ENCODE results near the gene MBNL3.

MBNL3 gene

DNA sequence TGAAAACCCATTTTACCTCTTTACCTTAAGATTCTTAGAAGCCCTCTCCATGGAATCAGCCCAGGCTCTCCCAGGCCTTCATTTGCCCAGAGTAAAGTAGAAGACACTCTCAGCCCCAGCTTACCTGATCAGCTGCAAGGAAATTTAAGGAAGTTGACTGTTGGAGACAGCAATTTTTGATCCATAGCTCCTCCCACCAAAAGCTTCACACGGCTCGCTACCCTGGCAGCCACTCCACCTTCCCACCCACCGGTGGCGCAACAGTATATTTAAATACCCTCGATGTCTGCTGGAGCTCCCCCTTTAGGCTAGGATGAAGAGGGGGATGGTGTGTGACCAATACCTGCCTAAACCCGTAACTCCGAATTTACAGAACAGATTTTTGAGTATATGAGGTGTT is 75.4 kb downstream of the MBNL3 start:
- DNase-seq = no peak

GRCh38 chrX:132412208-132412607 is 76.6 kb downstream of the MBNL3 start:
- no peak for DNase-seq

DNA sequence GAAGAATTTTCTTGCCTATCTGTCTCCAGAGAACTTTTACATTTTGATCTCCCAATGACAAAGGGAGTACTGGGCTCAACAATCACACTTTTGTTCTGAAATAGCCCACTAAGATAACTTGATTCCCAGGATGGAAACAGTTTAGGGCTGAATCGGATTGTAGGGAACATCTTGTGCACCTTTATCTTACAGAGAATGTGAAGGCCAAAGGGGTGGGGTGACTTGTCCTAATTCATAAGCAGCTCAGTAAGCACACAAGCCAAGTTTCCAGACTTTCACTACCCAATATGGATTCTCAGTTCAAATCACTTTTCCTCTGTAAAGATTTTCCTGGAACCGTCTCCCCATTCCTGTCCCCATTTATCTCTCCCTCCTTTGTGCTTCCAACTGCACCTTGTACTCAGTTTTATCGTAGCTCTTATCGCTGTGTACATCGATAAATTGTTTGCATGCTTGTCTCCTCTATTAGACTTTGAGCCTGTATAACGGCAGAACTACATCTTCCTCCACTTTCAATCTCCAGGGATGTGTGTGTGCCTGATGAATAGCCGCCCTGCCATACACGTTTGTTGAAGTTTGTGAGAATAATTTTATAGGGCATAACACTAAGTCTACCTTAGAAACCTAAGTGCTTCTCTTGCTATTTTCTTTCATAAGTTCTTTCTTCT is 77.4 kb downstream of the MBNL3 start:
- no peak for DNase-seq

GRCh38 chrX:132409780-132410556 is 78.9 kb downstream of the MBNL3 start:
- DNase-seq = no peak

GRCh38 chrX:132407691-132408090 is 81.1 kb downstream of the MBNL3 start:
- no peak for DNase-seq

DNA sequence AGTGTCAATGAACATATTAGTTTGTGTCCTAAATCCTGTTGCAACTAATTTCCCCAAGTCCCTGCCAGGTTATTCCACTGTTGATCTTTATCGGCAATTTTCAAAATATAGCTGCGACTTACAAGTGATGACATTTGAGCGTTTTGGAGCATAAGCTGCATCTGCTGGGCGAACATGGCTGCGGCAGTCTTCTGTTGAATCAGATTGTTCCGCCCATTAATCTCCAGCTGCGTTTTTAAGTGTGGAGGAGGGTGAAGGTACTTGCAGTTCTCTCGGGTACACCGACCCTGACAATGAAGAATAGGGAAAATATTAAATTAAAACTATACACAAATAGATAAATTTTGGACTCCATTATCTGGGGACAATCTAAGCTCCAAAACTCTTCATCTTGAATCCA is 82.7 kb downstream of the MBNL3 start:
- peak; percentile 18 for DNase-seq

DNA sequence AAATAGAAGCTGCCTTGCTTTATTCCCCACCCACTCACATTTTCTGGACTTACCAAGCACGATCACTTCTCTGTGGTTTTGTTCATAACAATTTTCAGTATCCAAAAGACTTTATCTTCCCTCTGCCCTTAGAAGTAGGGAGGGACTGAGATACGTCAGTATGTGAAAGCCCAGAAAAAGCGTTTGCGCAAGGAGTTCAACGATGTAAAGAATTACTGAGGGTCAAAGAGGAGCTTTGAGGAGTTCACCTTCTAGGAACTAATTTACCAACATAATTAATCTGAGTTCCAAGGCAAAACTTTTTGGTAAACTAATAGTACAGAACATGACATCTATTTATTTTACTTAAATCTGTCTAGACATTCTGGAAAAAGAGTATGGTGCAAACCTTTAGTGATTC is 84.6 kb downstream of the MBNL3 start:
- no peak for DNase-seq

- DNase-seq = peak; percentile 7
Observed at GRCh38 chrX:132401935-132402334, 86.9 kb downstream of the MBNL3 start.

DNA sequence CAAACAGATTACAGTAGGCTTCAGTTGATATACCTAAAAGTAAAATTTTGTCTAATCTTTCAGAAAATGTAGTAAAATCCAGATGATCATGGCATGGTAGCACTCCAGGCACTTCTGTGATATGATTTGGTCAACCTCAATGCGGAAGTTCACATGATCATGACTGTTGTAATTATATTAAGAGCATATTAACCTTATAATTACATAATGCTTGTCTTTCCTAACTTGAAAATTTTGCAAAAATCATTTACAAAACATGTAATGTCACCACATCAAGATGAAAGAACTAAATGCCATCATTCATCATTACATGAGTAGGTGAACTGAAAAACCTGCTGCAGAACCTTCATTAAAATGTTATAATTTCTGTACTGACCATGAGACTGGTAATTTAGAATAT is 88.1 kb downstream of the MBNL3 start:
- DNase-seq = no peak

DNA sequence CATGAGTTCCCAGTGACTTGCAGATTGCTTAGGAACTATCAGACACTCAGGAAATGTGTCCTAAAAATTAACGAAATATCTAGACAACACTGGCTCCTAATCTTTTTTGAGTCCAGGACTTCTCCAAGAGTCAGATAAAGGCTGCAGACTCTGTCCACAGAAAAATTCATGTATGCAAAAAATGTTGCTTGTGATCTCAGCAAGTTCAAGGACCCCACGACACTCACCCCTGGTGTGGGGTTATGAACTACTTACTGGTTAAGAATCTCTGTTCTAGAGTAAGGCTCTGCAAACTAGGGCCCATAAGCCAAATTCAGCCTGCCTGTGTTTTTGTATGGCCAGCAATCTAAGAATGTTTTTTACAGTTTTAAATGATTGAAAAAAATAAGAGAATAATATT is 93.2 kb downstream of the MBNL3 start:
- DNase-seq = no peak

- DNase-seq = no peak
Observed at GRCh38 chrX:132395026-132395425, 93.8 kb downstream of the MBNL3 start.

GRCh38 chrX:132394591-132394990 is 94.2 kb downstream of the MBNL3 start:
- DNase-seq = no peak

GRCh38 chrX:132393992-132394391 is 94.8 kb downstream of the MBNL3 start:
- DNase-seq = no peak

DNA sequence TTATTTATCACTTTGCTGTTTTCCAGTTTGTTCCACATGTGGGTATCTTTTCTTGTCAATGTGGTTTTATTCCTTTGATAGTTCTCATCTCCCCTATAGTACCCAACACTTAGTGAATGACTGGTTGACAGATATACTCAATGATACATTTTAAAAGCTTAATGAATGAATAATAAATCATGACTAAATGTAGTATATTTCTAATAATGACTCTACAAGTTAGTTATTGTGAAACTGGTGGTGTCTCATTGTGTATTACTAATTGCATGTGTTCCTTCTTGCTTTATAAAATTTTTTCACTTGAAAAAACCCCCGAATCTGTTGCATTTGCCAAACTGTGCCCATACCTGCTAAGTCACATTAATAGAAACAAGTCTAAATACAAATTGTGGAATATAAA is 95.4 kb downstream of the MBNL3 start:
- DNase-seq = no peak

DNA sequence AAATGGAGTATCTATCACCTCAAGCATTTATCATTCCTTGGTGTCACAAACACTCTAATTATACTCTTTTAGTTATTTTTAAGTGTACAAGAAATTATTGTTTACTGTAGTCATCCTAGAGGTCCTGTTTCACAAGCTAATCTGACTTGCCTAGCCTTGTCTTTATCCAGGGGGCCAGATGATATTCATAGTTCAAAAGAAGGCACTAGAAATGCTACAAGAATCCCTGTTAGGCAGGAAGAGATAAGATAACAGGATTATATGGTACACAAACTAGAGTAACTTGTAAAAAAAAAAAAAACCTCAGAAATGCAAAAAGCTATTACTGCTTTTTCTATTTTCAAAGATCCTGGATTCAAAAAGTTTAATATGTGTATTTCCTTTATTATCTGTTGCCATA is 95.8 kb downstream of the MBNL3 start:
- DNase-seq = no peak

GRCh38 chrX:132390792-132391191 is 98.0 kb downstream of the MBNL3 start:
- DNase-seq = no peak

GRCh38 chrX:132389480-132389879 is 99.4 kb downstream of the MBNL3 start:
- no peak for DNase-seq

DNA sequence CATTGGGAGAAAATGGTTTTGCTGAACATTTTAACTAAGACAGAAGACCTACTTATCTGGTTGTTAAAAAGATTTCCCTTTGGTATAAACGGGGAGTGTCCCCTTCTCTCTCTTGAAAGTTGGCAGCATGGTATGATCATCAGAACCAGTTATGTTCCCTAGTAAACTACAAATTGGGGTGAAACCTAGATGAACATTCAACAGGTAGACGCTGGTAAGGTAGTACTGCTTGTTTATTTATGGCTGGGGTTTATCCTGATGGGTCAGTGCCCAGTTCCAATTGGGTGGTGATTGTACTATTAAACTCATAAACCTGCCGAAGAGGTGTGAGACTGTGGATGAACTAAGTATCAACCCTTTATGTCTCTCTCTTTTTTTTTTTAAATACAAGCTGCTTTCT is 100.5 kb downstream of the MBNL3 start:
- DNase-seq = no peak

DNA sequence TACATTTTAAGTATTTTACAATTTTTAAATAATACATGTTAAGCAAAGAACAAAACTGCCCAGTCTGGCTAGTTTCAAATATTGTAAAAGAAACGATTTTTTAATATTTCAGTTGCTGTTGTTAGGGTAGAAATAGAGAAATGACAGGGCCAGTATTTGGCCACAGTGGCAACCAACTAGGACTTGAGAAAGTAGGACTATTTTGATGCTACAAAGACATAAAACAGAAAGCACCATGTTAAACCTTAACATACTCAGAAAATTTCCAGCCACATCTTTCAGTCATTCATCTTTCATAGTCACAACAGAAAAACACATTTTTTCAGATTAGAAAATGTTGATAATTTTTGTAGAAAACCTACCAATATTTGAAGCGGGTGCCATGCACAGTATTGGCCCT is 104.5 kb downstream of the MBNL3 start:
- no peak for DNase-seq

DNA sequence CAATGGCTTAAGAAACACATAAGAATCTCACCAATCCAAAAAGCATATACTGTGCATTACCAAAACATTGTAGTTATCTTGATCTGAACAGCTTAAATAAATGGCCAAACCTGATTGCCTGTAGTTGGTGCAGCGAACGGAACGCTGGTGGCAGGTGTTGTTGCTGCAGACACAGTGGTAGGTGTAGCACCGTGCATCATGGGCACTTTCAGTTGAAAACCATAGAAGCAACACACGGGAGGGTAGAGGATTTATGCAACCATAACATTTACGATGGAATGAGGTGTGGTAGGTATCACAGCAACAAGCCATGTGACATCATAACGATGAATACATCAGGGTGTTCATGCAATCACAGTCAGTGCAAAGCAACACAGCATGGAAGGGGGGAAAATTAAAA is 106.8 kb downstream of the MBNL3 start:
- no peak for DNase-seq

DNA sequence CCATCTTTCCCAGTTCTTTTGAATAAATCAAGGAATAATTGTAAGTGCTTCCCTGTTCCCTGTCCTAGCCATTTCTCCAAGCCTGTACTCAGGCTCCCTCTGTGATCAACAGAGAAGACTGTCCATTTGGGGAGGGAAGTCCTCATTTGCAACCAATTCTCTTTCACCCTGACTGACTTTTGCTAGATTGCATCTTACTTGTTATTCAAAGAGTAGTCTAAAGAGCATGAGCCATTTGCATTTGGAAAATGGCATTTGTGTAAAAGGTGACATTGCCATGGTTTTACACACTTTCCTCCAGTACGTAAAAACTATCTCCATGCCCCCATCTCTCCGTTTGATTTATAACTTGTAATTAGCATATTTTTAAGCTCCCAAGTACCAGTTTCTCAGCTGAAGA is 110.6 kb downstream of the MBNL3 start:
- no peak for DNase-seq

DNA sequence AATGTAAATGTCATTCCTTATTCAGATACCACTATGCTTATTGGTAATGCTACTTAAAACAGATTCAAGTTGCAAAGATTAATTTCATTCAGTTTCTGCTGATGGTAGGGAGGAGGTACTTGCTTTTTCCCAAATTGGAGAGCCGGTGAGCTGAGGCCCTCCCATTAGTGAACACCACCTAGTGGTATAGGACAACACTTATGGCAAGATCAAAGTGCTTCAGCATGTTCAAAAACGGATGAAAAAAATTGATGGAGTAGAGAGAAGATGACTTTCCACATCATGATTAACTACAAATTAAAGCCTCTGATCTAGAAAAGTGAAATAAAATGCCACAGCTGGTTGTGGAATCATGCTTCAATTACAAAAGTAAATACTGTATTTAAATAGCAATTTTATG is 112.9 kb downstream of the MBNL3 start:
- peak; percentile 22 for DNase-seq

GRCh38 chrX:132373610-132374009 is 115.2 kb downstream of the MBNL3 start:
- DNase-seq = no peak

GRCh38 chrX:132369617-132370326 is 119.1 kb downstream of the MBNL3 start:
- no peak for DNase-seq
